Measurements from ENCODE around the gene GRIK2.
"Not testable (repeated sequence)": the region's sequence is repeated elsewhere in the genome, so short reads cannot be mapped to it uniquely, and the experiment has no call there.

GRIK2 gene

DNA sequence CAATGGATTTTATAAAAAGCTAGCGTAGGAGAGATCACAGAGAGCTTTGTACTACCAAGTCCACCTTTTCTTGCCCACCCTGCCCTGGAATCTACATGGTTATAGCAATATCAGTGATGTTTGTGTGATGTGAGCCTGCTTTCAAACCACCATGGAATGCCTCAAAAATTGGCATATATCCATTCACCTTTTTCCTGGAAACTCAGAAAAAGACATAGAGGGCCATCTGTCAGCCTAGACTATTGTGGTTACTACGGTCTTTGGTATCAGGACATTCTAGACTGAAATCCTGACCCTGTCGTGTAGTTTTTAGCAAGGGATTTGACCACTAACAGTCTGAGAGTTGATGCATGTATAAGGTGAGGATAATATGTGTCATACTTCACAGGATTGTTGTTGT is 239.6 kb downstream of the GRIK2 start:
- DNase-seq (ENCODE audit: low spot score) = no peak

DNA sequence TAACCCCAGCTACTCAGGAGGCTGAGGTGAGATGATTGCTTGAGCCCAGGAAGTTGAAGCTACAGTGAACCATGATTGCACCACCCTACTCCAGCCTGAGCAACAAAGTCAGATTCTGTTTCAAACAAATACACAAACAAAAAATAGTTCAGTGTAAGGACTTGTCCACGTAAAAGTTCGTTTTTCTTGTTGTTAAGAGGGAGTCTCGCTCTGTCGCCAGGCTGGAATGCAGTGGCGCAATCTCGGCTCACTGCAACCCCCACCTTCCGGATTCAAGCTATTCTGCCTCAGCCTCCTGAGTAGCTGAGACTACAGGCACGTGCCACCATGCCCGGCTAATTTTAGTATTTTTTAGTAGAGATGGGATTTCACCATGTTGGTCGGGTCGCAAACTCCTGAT is 245.4 kb downstream of the GRIK2 start:
- not testable (repeated sequence) for DNase-seq (ENCODE audit: low spot score)

DNA sequence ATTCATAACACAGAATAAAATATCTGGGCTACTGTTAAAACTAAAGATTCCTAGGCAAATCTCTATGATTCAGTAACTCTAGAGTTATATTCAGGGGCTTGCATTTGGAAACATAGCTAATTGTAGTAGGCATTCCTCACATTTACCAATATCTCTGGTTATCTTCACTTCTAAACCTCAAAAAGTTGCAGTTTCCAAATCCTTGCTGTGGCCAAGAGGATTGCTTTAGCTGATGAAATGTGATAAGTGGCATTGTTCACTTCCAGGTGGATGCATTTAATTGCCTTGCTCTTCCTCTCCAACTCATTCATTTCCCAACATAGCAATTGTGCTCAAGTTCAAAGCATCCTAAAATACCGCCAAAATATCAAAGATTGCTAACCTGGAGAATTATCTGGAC is 246.6 kb downstream of the GRIK2 start:
- DNase-seq (ENCODE audit: low spot score) = no peak

DNA sequence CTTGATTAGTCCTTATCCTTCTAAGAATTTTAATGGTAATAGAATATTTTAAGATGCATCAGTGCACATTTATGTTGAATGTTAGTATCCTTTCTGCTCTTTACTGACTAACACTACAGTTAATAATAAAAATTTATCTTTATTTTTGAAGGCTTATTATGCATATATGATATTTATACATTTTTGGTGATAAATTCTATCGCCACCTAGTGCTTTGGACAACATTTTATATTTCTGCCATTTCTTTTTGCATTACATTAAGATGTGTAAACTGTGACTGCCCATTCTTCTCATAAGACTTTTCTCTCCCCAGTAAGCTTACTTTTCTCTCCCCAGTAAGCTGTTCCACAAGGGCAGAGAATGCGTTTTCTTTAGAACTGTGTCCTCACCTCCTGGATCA is 252.3 kb downstream of the GRIK2 start:
- no peak for DNase-seq (ENCODE audit: low spot score)

DNA sequence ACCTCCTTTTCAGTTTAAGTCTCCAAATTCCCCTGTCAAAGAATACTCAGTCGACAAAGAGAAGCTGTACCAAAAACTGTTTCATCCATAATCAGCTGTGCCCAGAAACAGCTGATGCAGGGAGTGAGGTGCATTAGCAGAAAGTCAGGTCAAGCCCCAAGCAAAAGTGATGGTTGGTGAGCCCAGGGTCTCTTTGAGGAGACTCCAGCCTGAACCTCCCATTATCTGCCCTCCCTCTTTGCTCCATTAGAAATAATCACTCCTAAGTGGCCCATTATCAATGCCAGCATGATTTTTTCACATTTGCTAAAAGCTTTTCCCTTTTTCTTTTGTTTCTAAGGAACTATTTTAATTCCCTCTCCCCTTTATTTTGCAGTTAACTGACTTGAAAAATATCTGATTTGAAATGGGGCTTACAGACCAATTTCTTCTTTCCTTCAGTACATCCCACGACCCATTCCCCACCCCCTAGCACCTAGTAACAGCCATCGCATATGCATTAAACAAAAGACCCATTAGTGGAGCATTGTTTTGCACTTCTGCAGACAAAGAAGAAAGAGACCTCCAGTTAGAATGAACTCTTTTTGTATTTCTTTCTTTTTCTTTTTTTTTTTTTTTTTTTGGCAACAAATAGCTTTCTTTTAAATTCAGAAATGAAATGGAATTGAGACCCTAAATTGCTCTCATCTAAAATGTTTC is 257.0 kb downstream of the GRIK2 start:
- DNase-seq (ENCODE audit: low spot score) = no peak

DNA sequence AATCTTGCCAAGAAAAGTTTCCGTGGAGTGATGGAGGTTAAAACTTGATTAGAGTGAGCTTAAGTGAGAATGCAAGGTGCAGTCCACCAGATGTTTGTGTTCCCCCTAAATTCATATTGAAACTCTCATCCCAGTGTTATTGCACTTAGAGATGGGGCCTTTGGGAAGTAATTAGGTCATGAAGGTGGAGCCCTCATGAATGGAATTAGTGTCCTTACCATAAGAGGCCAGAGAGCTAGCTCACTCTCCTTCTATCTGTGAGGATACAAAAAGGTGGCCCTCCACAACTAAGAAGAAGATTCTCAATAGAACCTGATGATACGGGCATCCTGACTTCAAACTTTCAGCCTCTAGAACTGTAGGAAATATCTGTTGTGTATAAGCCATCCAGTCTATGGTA is 258.6 kb downstream of the GRIK2 start:
- no peak for DNase-seq (ENCODE audit: low spot score)

DNA sequence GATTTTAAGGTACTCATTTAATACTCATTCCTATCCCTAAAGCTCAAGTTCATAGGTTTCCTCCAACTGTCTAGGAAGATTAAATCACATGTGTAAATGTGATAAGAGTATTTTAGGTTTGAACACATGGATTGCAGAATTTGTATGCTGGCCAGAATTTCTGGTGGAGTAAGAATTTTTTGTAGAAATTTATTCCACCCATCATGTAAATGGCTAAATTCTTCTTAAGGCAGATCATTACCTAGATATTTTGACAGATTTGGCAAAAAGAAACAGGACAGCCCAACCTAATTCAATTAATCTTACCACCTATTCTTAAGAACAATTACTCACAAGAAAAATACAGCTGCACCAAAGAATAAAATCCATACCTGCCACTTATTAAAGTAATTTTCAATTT is 261.6 kb downstream of the GRIK2 start:
- DNase-seq (ENCODE audit: low spot score) = no peak

DNA sequence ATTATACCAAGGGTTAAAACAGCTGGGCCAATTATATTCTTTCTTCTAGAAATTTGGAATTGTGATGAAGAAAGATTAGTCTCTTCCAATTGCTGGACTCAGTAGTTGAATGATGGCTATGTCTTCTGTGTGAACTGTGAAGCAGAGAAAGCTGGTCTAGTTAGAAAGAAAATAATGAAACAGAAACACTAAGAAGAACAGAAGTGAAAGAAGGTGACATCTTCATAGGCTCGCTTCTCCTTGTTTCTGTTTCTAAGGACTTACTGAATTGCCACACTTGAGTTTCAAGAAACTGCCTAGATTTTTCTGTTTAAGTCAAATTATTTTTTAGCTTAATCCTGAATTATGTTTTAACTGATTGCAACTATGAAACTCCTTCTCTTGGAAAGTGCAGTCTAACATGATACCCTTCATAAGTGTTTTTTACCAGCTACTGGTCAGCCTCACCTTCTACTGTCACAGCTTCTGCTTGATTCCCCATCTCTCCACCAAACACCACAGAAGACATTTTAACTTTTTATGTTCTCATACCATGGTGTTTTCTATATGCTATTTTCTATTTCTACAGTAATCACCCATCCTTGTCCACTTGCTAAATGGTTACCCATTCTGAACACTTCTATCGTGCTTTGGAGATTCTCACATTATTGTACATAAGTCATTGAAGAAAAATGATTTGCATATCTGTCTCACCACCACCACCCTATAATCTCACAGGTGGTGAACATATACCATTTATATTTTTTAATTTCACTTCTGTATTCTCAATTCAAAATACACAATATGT is 268.8 kb downstream of the GRIK2 start:
- no peak for DNase-seq (ENCODE audit: low spot score)

DNA sequence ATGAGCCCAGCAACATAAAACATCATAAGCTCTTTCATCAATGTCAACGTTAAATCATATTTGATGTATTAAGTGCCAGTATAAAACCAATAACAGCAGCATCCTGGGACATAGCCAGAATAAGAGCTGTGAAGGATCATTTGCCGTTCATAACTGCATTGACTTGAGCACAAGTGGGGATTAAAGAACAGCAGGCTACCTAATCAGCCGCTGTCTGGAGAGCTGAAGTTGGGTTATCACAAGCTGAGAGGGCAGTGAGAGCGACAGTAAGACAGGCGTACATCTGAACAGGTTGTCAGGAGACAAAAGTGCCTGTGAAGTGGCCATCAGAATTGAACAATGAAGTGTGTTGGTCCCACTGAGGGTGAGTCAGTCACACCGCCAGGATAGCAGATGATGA is 269.6 kb downstream of the GRIK2 start:
- DNase-seq (ENCODE audit: low spot score) = no peak

DNA sequence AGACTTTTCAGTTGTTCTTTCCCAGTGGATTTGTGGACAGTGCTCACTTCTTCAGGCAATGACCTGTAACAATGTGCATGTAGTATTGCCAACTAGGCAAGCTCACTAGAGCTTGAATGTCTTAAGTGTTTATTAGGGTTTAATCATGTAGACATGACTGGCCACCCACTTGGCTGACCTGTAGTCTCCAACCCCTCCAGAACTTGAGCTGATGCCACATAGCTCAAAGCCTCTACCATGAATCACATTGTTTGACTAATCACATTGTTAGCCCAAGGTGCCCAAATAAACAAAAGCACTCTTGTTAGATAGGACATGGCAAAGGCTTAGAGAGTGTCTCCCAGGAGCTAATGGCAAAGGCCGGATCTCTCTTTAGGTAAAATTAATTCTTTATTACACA is 272.7 kb downstream of the GRIK2 start:
- no peak for DNase-seq (ENCODE audit: low spot score)

DNA sequence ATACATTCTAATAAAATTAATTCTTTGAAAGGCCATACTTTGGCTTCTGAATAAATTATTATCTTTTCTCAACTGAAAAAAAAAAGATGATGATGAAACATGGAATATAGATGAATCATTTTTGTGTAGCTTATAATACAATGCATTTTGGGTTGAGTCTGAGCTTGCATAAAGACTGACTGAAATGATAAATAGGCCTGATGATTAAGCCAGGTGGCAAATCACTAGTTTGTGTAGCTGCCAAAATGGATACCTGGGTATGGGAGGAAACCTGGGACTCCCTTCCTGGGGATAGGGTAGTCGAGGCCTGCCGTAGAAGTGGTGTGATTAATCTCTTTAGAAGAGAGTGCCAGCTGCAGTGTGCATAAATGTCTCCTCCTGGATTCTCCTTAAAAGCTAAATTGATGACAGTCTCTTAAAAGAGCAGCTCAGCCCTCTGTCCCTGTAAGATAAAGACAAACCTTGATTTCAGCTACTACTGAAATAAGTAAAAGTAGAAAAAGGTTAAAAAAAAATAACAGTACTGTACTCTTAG is 275.1 kb downstream of the GRIK2 start:
- peak; percentile 4 for DNase-seq (ENCODE audit: low spot score)

DNA sequence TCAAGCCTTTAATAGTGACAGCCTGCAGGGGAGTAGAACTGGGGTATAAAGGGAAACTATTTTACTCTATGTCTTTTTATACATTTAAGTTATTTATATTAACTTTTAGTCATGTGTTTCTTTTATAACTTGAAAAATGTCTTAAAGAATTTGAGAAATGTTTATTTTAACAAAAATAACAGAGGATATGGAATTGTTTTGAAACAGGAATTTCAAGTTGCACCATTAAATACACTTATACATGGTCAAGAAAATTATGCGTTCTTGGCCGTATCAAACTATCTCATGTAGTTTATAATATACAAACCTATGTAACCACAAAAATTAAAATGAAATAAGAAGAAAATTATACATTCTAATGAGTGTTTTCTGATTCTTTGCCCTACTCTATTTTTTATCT is 282.7 kb downstream of the GRIK2 start:
- no peak for DNase-seq (ENCODE audit: low spot score)

DNA sequence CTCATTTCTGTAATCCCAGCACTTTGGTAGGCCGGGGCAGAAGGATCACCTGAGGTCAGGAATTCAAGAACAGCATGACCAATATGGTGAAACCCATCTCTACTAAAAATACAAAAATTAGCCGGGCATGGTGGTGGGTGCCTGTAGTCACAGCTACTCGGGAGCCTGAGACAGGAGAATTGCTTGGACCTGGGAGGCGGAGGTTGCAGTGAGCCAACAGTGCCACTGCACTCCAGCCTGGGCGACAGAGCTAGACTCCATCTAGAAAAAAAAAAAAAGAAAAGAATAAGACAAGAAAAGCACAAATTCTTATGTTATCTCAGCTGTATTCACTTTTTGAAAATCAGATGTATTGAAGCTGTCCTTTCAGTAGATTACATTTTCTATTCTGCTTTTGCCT is 289.4 kb downstream of the GRIK2 start:
- DNase-seq (ENCODE audit: low spot score) = no peak

DNA sequence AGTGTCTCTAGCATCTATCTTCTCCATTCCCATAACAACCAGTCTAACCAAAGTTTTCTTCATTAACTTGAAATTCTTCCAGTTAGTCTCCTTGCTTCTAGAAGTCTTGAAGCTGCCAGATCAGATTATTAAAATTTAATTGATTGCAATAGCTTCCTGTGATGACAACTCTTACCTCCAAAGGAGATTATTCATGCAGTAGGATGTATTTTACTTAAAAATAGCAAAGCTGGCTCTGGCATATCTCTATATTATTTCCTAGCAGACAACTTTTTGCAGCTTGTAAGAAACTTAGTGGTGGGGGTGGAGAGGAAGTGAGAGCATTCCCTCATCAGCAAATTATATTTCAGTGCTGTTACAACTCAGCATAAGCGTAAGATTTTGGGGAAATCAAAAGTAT is 290.4 kb downstream of the GRIK2 start:
- DNase-seq (ENCODE audit: low spot score) = no peak

DNA sequence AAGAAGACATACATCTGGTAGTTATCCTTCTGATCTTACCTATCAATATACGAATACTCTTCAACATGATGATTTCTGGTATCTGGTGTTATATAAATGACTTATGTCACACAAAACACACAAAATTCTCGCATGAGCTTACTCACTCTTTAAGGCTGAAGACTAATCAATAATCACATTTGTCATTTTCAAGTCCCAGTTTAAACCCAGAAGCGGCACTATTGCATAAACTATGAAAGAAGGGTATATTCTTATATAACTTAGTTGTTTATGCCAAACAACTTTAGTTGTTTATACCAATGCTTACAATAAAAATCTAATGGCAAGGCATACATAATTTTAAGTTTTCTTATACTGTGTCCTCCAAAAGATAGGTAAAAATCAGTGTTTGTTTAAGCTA is 293.1 kb downstream of the GRIK2 start:
- DNase-seq (ENCODE audit: low spot score) = no peak

DNA sequence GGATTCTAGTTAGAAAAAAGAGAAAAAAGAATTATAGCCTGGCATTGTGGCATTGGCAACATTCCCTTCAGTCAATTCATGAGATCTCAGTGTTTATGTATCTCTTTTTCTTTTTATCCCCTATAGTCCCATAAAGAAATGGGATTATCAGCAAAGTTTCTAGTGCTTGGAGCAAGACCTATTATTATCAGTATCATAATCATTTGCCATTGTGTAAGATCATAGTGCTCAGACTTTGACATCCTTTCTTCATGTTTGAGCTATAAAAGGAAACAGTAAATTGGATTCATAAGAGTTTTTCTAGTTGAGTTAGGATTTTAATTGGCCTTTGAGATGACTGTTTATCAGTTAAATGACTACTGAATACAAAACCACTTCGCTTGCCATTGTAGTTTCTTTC is 295.6 kb downstream of the GRIK2 start:
- DNase-seq (ENCODE audit: low spot score) = no peak

DNA sequence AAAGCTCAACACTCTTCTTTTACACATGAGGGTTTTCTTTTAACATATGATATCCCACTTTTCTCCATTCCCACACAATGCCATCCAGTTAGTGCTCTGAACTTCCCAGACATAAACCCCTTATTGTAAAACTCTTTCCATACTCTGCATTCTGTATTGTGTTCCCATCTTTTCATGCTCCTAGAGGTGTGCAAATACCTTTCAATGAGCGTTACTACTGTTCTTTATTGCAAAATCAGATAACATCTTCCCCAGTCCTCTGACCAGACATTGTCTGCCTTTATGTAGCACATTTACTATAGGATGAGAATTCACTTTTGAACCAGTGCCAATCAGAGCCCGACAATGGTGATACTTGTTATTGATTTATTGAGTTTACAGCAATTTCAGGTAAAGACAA is 296.2 kb downstream of the GRIK2 start:
- no peak for DNase-seq (ENCODE audit: low spot score)

DNA sequence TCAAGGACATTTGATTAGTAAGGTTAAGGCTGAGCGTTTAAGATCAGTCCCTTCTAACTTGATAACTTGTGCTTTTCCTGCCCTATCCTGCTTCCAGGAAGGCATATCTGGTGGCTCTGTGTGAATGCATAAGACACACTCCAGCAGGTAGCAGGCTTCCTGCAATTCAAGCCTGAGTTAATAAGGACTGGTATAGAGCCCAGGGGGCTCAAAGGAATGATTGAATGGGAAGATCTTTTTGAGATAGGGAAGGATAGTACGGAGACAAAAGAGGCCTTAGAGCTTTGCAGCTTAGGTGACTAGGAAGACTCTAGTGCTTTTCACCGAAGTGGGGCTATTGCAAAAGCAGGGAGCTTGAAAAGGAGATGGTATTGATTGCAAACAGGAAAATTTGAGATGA is 307.1 kb downstream of the GRIK2 start:
- DNase-seq (ENCODE audit: low spot score) = no peak

DNA sequence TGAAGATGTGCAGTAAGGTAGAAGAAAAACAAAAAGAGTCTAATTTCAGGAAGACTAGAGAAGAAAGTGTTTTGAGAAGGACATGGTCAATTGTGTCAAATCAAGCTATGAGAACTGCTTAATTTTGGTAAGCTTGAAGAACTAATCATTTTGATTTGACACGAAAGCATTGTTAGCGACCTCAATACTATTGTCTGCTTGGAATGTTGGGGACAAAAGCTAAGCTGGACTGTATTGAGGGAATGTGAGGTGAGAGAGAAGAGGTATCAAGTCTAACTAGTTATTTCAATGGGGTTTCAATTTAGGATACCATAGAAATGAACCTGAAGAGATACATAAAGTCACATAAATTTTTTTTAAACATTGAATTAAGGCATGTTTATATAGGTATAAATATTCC is 309.8 kb downstream of the GRIK2 start:
- DNase-seq (ENCODE audit: low spot score) = no peak

DNA sequence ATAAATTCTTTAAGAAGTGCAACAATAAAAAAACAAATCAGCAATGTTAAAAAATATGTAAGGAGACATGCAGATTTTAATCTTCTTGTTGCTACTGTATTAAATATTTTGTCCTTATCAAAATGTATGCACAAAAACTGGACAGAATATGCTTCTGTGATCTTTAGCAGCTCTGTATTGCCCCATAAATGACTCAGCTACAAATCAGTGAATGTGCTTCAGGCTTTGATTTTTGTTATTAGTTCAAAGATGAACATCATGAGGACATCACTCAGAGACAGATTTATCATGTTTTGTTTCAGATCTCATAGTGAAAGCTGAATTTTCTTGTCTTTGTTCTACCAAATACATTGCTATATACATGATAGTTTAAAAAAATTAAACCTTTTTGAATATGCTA is 312.4 kb downstream of the GRIK2 start:
- DNase-seq (ENCODE audit: low spot score) = no peak

DNA sequence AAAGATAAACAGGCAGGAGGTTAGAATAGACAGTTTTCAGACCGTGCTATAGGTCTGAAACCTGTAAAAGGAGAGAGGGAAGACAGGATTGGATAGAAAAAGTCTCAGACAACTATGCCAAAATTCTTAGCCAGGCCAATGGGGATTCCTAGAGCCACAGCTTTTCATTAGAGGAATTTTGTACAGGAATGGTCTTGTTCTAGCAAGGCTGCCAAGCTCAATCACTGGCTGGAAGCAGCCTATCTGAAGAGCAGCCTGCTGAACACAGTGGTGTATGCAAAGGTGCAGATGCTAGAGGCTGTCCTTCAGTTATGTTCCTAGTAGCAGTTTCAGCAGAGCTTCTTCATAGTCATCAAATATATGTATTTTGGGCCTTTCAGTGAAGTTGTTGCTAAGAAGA is 313.1 kb downstream of the GRIK2 start:
- DNase-seq (ENCODE audit: low spot score) = no peak

DNA sequence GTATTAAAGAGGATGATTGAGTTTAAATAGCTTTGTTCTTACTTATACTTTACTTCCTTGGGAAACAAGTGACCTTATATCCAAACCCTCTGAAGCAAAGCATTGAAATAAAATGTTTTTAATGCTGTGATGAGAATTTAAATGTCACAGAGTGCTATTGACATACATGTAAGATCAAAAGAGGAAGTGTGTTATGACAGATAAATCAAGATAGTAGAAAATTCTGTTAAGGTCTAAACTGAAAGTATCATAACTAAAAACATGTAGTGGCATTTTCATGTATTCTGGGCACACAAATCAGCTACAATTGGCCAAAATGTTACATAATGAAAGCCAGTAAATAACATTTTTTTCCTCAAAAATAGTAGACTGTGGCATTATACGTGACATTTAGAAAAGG is 318.0 kb downstream of the GRIK2 start:
- no peak for DNase-seq (ENCODE audit: low spot score)

DNA sequence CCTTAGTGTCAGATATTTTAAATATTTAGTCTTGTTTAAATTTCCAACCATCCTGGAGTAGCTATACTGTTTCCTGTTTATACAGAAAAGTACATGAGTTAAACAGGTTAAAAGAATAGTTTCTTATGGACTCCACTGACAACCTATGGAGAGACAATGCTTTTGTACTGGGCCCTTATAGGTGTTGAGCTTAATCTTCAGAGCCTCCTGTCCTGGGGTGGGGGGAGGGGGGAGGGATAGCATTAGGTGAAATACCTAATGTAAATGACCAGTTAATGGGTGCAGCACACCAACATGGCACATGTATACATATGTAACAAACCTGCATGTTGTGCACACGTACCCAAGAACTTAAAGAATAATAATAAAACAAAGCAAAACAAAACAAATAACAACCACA is 322.9 kb downstream of the GRIK2 start:
- no peak for DNase-seq (ENCODE audit: low spot score)

DNA sequence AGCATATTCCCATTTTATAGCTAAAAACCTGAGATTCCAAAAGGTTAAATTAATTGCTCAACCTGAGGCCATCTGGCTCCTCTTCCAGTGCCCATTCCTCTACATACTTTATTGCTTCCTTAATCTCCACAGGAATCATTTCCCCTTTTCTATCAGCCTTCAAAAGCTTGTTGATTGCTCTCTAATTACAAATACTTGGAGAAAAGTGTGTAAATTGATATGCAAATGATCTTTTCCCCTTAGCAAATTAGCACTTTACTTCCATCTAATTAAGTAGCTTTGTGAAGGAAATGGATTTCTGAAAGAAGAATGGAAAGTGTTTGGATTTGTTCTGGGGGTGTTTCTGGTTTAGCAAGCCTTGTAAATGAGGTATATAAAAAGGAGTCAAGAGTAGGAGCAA is 323.3 kb downstream of the GRIK2 start:
- no peak for DNase-seq (ENCODE audit: low spot score)
